ENCODE results near the gene OCEL1.

- TF ChIP-seq POLR2A (IDR thresholded peaks at IDR 0.05) (no peak), CTCF (IDR thresholded peaks at IDR 0.05) (peak in 3 of 7 experiments; percentile 31 to 63 (median 36)), POLR2AphosphoS5 (IDR thresholded peaks at IDR 0.05) (peak in 2 of 3 donors; percentile 8 to 17)
Observed at GRCh38 chr19:17235300-17235970, 9.4 kb downstream of the OCEL1 start.

Data from stomach (tissue), 4 donors.